GM23248 (cell line): ENCODE data around the gene SNCG. TPM values are rescaled to one million over a fixed set of nuclear protein-coding genes. Genes with fewer than 3 reads are reported as not detected.
A peak's percentile ranks its signal among the peaks of the same experiment; 100 is the strongest.

Source experiments
- DNase-seq: peaks from one replicate; pipeline ENCODE4 v3.0.0-alpha.2; 2015
- H2AFZ ChIP-seq: fragments of 200-600 bp; sonication (generic); 2 replicates; pipeline ENCODE4 v1.6.1; 2016; ENCODE audit warnings: antibody characterized with exemption
- H3F3A ChIP-seq: fragments of 200-600 bp; sonication (generic); 2 replicates; pipeline ENCODE4 v1.6.1; 2016; ENCODE audit warnings: mild to moderate bottlenecking, antibody characterized with exemption, mixed run types; ENCODE audit not compliant: insufficient read depth
- H3K27ac ChIP-seq: fragments of 200-600 bp; sonication (generic); 2 replicates; pipeline ENCODE4 v1.5.1; 2016; ENCODE audit warnings: mild to moderate bottlenecking
- H3K27me3 ChIP-seq: fragments of 200-600 bp; sonication (generic); replicated peaks from 2 replicates; pipeline ENCODE4 v1.6.1; 2016; ENCODE audit warnings: mild to moderate bottlenecking; ENCODE audit not compliant: insufficient read depth
- H3K36me3 ChIP-seq: fragments of 200-600 bp; sonication (generic); 2 replicates; pipeline ENCODE4 v1.6.1; 2016; ENCODE audit warnings: low read depth, mild to moderate bottlenecking
- H3K4me1 ChIP-seq: fragments of 200-600 bp; sonication (generic); 2 replicates; pipeline ENCODE4 v1.6.1; 2016; ENCODE audit warnings: mild to moderate bottlenecking; ENCODE audit not compliant: insufficient read depth
- H3K4me2 ChIP-seq: fragments of 200-600 bp; sonication (generic); one replicate; pipeline ENCODE4 v1.6.1; 2016; ENCODE audit warnings: mild to moderate bottlenecking; ENCODE audit not compliant: unreplicated experiment
- H3K4me3 ChIP-seq: fragments of 200-600 bp; sonication (generic); 2 replicates; pipeline ENCODE4 v1.5.1; 2016; ENCODE audit warnings: mild to moderate bottlenecking
- H3K79me2 ChIP-seq: fragments of 200-600 bp; sonication (generic); 2 replicates; pipeline ENCODE4 v1.6.1; 2016; ENCODE audit warnings: mild to moderate bottlenecking; ENCODE audit not compliant: insufficient read depth
- H3K9ac ChIP-seq: fragments of 200-600 bp; sonication (generic); 2 replicates; pipeline ENCODE4 v1.6.1; 2016; ENCODE audit warnings: mild to moderate bottlenecking
- H3K9me2 ChIP-seq: fragments of 200-600 bp; sonication (generic); 2 replicates; pipeline ENCODE4 v1.6.1; 2016; ENCODE audit warnings: mixed run types, mild to moderate bottlenecking, moderate library complexity; ENCODE audit not compliant: insufficient read depth
- H3K9me3 ChIP-seq: fragments of 200-600 bp; sonication (generic); one replicate; pipeline ENCODE4 v1.6.1; 2017; ENCODE audit warnings: low read depth
- H4K20me1 ChIP-seq: fragments of 200-600 bp; sonication (generic); 2 replicates; pipeline ENCODE4 v1.6.0; 2016; ENCODE audit not compliant: insufficient read depth
- EZH2 ChIP-seq: fragments of 200-600 bp; sonication (generic); IDR thresholded peaks from 2 replicates; pipeline ENCODE4 v1.6.1; 2018; ENCODE audit warnings: antibody characterized with exemption, mild to moderate bottlenecking; ENCODE audit not compliant: insufficient read depth, poor library complexity, severe bottlenecking
- EZH2phosphoT487 ChIP-seq: fragments of 200-600 bp; sonication (generic); IDR thresholded peaks from 2 replicates; pipeline ENCODE4 v1.6.1; 2018; ENCODE audit warnings: antibody characterized with exemption, moderate library complexity, mild to moderate bottlenecking, low read depth; ENCODE audit not compliant: insufficient read depth
- WGBS, 2 experiments: methylation state at CpG; one replicate each; pipeline ENCODE4 v1.1.6; 2015 to 2017; ENCODE audit warnings: low lambda C conversion rate in 2 of 2, low coverage in 1 of 2; ENCODE audit errors: missing lambda C conversion rate in 2 of 2; 5-methylcytosine and 5-hydroxymethylcytosine counted together
- in situ Hi-C: fragments of 300-500 bp; cut with MboI; formaldehyde crosslinking; loops from 2 replicates; pipeline ENCODE4 v1.15.0; 2020
- polyA plus RNA-seq: library from polyadenylated mRNA; unstranded; fragments of >200 nt; fragmentation: Nextera tagmentation; extraction: Ambion mirVana; gene quantifications from 2 replicates; pipeline ENCODE4 v1.2.1, GENCODE V29; 2016
- total RNA-seq: library from RNA; depleted of rRNA; stranded (reverse); fragments of >200 nt; shearing (Covaris generic); gene quantifications from 2 replicates; pipeline ENCODE4 v1.2.3, GENCODE V29; 2014

SNCG gene
- total and polyA plus RNA-seq, 2 experiments from 2014 or later, result 1.2 to 3.1 TPM

DNA sequence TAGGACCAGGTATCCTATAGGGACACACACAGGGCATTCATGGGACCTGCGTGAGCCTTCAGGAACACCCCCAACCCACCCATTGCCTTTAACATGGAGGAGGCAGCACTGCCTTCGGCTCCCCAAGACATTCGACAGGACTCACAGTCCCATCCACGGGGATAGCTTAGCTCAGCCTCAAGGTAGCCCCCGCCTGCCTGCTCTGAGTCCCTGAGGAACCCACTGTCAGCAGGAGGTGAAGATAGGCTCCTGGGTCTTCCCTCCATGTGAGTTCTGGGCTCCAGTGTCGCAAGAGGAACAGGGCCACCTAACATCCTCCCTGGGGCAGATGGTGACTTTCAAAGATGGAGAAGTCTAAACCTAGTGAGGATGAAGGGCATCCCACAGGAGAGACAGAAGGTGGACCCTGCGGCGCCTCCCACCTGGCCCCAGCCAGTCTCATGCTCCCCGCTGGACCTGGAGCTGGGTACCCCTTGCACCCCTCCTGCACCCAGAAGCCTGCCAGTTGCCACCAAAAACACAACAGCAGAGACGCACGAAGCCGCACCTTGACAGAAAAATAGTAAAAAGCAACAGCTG, 5.0 kb downstream of the SNCG start:
- no peaks in the 10 kb centered on the region for H3K36me3 ChIP-seq
- WGBS, 2 experiments, result 93 to 98% methylated on average over 11 to 12 of the region's 12 CpGs
- no peak for TF ChIP-seq EZH2
- TF ChIP-seq EZH2phosphoT487, result no peak
- no peaks in the 10 kb centered on the region for H4K20me1 ChIP-seq
- H3K4me3 ChIP-seq, result no peak overlapping the region
- no peak for DNase-seq
- in situ Hi-C loops, result no loop called here
- H2AFZ ChIP-seq, result no peak overlapping the region
- no peaks in the 10 kb centered on the region for H3K27me3 ChIP-seq
- no peaks in the 10 kb centered on the region for H3K9me3 ChIP-seq
- no peaks in the 10 kb centered on the region for H3K9me2 ChIP-seq
- no peak overlapping the region for H3K27ac ChIP-seq
- H3K79me2 ChIP-seq, result peaks cover 13% of the 10 kb centered on the region
- H3K9ac ChIP-seq, result no peak overlapping the region
- H3F3A ChIP-seq, result no peaks in the 10 kb centered on the region
- peaks cover 29% of the 10 kb centered on the region for H3K4me1 ChIP-seq
- H3K4me2 ChIP-seq, result no peak overlapping the region

DNA sequence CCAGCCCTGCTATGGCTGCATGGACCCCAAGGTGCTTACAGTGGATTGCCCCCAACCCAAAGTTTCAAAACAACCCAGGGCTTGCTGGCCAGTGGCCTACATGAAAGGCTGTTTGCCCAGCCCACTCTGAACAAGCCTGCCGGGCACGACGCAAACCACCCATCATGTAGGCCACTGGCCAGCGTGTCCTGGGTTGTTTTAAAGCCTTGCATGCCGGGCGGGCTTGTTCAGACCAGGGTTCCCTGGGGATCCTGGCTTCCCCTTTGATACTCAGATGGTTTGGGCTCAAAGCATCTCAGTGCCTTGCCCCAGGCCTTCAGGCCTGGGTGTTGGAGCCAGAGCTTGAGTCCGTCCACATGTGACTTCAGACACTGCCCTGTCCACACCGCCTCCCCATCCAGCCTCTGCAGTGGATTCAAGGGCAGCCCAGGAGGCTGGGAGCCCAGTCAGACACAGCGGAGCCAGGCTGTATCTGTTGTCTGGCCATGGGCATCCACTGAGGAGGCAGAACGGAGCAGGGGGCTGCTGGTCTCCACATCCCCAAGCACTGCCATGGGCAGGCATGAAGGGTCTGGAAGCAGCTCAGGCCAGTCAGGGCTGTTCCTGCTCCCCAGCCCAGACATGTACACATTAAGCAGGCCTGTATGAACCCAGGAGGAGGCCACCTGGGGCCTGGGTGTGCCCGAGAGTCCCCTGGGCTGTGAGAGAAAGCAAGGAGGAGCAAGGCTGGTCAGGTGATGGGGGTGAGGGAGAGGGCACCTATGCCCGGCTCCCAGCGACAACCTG, 5.9 kb downstream of the SNCG start:
- H3F3A ChIP-seq, result peaks cover 4% of the 10 kb centered on the region
- no peak overlapping the region for H3K4me2 ChIP-seq
- TF ChIP-seq EZH2 (no peak), EZH2phosphoT487 (no peak)
- H3K9me3 ChIP-seq, result no peaks in the 10 kb centered on the region
- H3K4me3 ChIP-seq, result no peak overlapping the region
- H3K27me3 ChIP-seq, result no peaks in the 10 kb centered on the region
- no peak for DNase-seq
- peaks cover 26% of the 10 kb centered on the region for H3K4me1 ChIP-seq
- H3K9ac ChIP-seq, result no peak overlapping the region
- H3K79me2 ChIP-seq, result peaks cover 18% of the 10 kb centered on the region
- 82 to 83% methylated on average over 13 of the region's 13 CpGs for WGBS, 2 experiments
- H3K27ac ChIP-seq, result no peak overlapping the region
- no peaks in the 10 kb centered on the region for H3K9me2 ChIP-seq
- no peak overlapping the region for H2AFZ ChIP-seq
- in situ Hi-C loops, result no loop called here
- no peaks in the 10 kb centered on the region for H4K20me1 ChIP-seq
- no peaks in the 10 kb centered on the region for H3K36me3 ChIP-seq

DNA sequence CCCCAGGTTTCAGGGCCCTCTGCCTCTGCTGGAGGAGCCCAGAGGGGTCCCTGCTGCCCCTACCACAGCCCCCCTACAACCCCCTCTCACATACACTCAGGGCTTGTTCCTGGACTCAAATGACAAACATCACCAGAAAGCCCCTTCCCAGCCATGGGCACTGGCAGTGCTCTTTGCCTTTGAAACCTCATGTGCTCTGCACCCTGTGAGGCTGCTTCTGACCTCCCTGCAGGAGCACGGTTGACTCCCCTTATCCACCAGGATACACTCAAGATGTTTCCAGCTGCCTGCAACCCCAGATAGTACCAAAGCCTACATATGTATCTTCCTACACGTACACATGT, 6.4 kb downstream of the SNCG start:
- DNase-seq, result no peak
- no peak overlapping the region for H3K4me2 ChIP-seq
- H3K9ac ChIP-seq, result no peak overlapping the region
- in situ Hi-C loops, result no loop called here
- no peak overlapping the region for H2AFZ ChIP-seq
- H3K9me2 ChIP-seq, result no peaks in the 10 kb centered on the region
- no peaks in the 10 kb centered on the region for H3K9me3 ChIP-seq
- TF ChIP-seq EZH2phosphoT487, result no peak
- TF ChIP-seq EZH2, result no peak
- no peak overlapping the region for H3K4me3 ChIP-seq
- 95 to 100% methylated on average over 2 of the region's 2 CpGs for WGBS, 2 experiments
- H3K4me1 ChIP-seq, result peaks cover 27% of the 10 kb centered on the region
- no peaks in the 10 kb centered on the region for H3K27me3 ChIP-seq
- peaks cover 18% of the 10 kb centered on the region for H3K79me2 ChIP-seq
- no peaks in the 10 kb centered on the region for H4K20me1 ChIP-seq
- H3F3A ChIP-seq, result peaks cover 8% of the 10 kb centered on the region
- no peaks in the 10 kb centered on the region for H3K36me3 ChIP-seq
- H3K27ac ChIP-seq, result no peak overlapping the region

DNA sequence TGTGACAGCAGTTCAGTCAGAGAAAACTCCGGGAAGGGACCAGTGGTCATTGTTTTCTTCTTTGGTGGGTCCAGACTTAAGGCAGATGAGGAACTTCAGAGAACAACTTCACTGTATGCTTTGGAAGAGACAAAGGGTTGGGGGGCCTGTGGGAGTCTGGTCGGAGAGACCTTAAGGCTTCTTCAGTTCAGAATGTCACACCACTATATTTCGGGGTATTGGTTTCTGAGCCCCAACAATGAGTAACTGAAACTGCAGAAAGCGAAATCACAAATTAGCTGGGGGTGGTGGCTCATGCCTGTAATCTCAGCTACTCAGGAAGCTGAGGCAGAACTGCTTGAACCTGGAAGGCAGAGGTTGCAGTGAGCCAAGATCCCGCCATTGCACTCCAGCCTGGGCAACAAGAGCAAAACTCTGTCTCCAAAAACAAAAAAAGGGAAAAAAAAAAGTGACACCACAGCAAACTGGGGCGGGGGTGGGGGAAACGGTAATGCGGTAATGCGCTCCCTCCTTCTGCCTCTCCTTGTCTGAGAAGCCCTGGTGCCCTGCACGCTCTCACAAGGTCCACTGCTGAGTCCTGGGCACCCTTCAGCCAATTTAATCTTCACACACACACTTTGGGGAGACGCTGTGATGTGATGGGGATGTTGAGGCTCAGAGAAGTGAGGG, 7.7 kb downstream of the SNCG start:
- Histone ChIP-seq H3K27ac (peak overlapping the region; percentile 49), H2AFZ (peak overlapping the region; percentile 79), H3K4me2 (peak overlapping the region; percentile 50), H3K9ac (peak overlapping the region; percentile 52), H3F3A (peaks cover 18% of the 10 kb centered on the region), H3K27me3 (no peaks in the 10 kb centered on the region), H4K20me1 (no peaks in the 10 kb centered on the region), H3K9me3 (no peaks in the 10 kb centered on the region), H3K4me3 (no peak overlapping the region), H3K79me2 (peaks cover 18% of the 10 kb centered on the region), H3K36me3 (no peaks in the 10 kb centered on the region), H3K4me1 (peaks cover 35% of the 10 kb centered on the region), H3K9me2 (no peaks in the 10 kb centered on the region)
- no peak for TF ChIP-seq EZH2phosphoT487
- no peak for TF ChIP-seq EZH2
- no peak for DNase-seq
- 41 to 49% methylated on average over 11 of the region's 11 CpGs for WGBS, 2 experiments
- in situ Hi-C loops, result no loop called here
